B cell (primary cell): ENCODE measurements around the gene DCDC2C. TPM values are rescaled to one million over a fixed set of nuclear protein-coding genes. Genes with fewer than 3 reads are reported as not detected.

Experiments
- ATAC-seq: fragments of 200-7000 bp; cut with Tn5 transposase; one replicate; pipeline ENCODE4 v1.10.0; 2021; ENCODE audit warnings: low read depth, mild to moderate bottlenecking, moderate number of reproducible peaks, moderate library complexity
- CTCF ChIA-PET: fragments of 350-600 bp; sonication (Branson Sonifier 250); formaldehyde crosslinking; loops from one replicate; lab custom pipeline; 2021; ENCODE audit warnings: antibody characterized with exemption, inconsistent platforms; lab: Charles Lee
- POLR2A ChIA-PET: fragments of 350-600 bp; sonication (Branson Sonifier 250); formaldehyde crosslinking; loops from one replicate; lab custom pipeline; 2021; ENCODE audit warnings: antibody characterized with exemption; lab: Charles Lee
- DNase-seq: peaks from one replicate; pipeline ENCODE4 v3.0.0; 2013
- H2AFZ ChIP-seq: 2 replicates; pipeline ENCODE4 v1.6.1; 2012; ENCODE audit warnings: mild to moderate bottlenecking, low read depth, low read length; ENCODE audit not compliant: insufficient read depth, poor library complexity, severe bottlenecking
- H3K27ac ChIP-seq, 2 donors: 1 replicate in 1 of 2; 2 replicates in 1 of 2; pipeline ENCODE4 v1.5.1; 2012 to 2013; ENCODE audit warnings: low read length in 2 of 2, mild to moderate bottlenecking in 2 of 2, moderate library complexity in 1 of 2
- H3K27me3 ChIP-seq, 4 experiments: fragments of 200-600 bp in 1 of 4; sonication (generic) in 1 of 4; replicated peaks in 1 of 4; 1 replicate in 2 of 4; 2 replicates in 2 of 4; pipeline versions ENCODE4 v1.6.1 to v1.7.0; 2013 to 2016; ENCODE audit warnings: low read length in 3 of 4, mild to moderate bottlenecking in 2 of 4, mixed read lengths in 1 of 4, moderate library complexity in 1 of 4; ENCODE audit not compliant: insufficient read depth in 4 of 4, control insufficient read depth in 3 of 4; ENCODE audit errors: control extremely low read depth in 1 of 4
- H3K36me3 ChIP-seq, 2 experiments: replicated peaks in 1 of 2; 1 replicate in 1 of 2; 2 replicates in 1 of 2; pipeline versions ENCODE4 v1.6.1 to v1.7.1; 2013; ENCODE audit warnings: low read length in 1 of 2; ENCODE audit not compliant: insufficient read depth in 2 of 2, control insufficient read depth in 1 of 2; ENCODE audit errors: control extremely low read depth in 1 of 2, extremely low read depth in 1 of 2
- H3K4me1 ChIP-seq, 2 donors: fragments of 200-600 bp in 1 of 2; sonication (generic) in 1 of 2; 1 replicate in 1 of 2; 2 replicates in 1 of 2; pipeline versions ENCODE4 v1.5.1 to v1.6.1; 2013 to 2017; ENCODE audit warnings: low read length in 2 of 2; ENCODE audit not compliant: control insufficient read depth in 2 of 2, insufficient read depth in 2 of 2
- H3K4me2 ChIP-seq: replicated peaks from 2 replicates; pipeline ENCODE3; 2012; ENCODE audit warnings: mild to moderate bottlenecking, low read depth, low read length; ENCODE audit not compliant: poor library complexity, severe bottlenecking
- H3K4me3 ChIP-seq, 5 experiments: fragments of 200-600 bp in 1 of 5; sonication (generic) in 1 of 5; 1 replicate in 3 of 5; 2 replicates in 2 of 5; pipeline versions ENCODE4 v1.5.1 to v1.7.0; 2011 to 2016; ENCODE audit warnings: low read length in 4 of 5, mild to moderate bottlenecking in 4 of 5, low read depth in 2 of 5, control low read depth in 1 of 5, moderate library complexity in 1 of 5; ENCODE audit not compliant: insufficient read depth in 1 of 5; ENCODE audit errors: control extremely low read depth in 1 of 5, extremely low read depth in 1 of 5
- H3K79me2 ChIP-seq: fragments of 200-600 bp; sonication (generic); one replicate; pipeline ENCODE4 v1.6.0; 2016; ENCODE audit warnings: low read length; ENCODE audit not compliant: control insufficient read depth, insufficient read depth
- H3K9ac ChIP-seq: fragments of 200-600 bp; sonication (generic); 2 replicates; pipeline ENCODE4 v1.6.1; 2017; ENCODE audit warnings: mild to moderate bottlenecking, low read length, moderate library complexity
- H3K9me3 ChIP-seq, 3 donors: one replicate each; pipeline versions ENCODE4 v1.6.1 to v1.7.1; 2013; ENCODE audit warnings: low read length in 2 of 3; ENCODE audit not compliant: control insufficient read depth in 2 of 3, insufficient read depth in 1 of 3; ENCODE audit errors: control extremely low read depth in 1 of 3
- H4K20me1 ChIP-seq: 2 replicates; pipeline ENCODE4 v1.6.0; 2012; ENCODE audit warnings: mild to moderate bottlenecking, low read length; ENCODE audit not compliant: insufficient read depth, control insufficient read depth, poor library complexity, severe bottlenecking
- H3K27ac Mint-ChIP-seq: one replicate; pipeline ENCODE4 v1.8.0; 2021; ENCODE audit warnings: mixed read lengths
- H3K27me3 Mint-ChIP-seq: one replicate; pipeline ENCODE4 v1.8.0; 2021; ENCODE audit warnings: mixed read lengths
- H3K4me1 Mint-ChIP-seq: one replicate; pipeline ENCODE4 v1.8.0; 2021; ENCODE audit warnings: mixed read lengths
- H3K4me3 Mint-ChIP-seq: one replicate; pipeline ENCODE4 v1.8.0; 2021; ENCODE audit warnings: mixed read lengths
- H3K9me3 Mint-ChIP-seq: one replicate; pipeline ENCODE4 v1.8.0; 2022; ENCODE audit warnings: mixed read lengths; ENCODE audit not compliant: insufficient read depth
- CTCF ChIP-seq: fragments of 200-600 bp; IDR thresholded peaks from one replicate; pipeline ENCODE4 v1.8.0; 2022; ENCODE audit warnings: antibody characterized with exemption, mild to moderate bottlenecking
- EZH2 ChIP-seq: IDR thresholded peaks from 2 replicates; pipeline ENCODE4 v1.6.1; 2012; ENCODE audit warnings: borderline replicate concordance, low read depth, mild to moderate bottlenecking, moderate library complexity, low read length; ENCODE audit not compliant: insufficient read depth, poor library complexity, severe bottlenecking
- WGBS: methylation state at CpG from one replicate; pipeline ENCODE4 v1.1.5; 2013; ENCODE audit warnings: missing lambda C conversion rate; ENCODE audit not compliant: insufficient coverage; 5-methylcytosine and 5-hydroxymethylcytosine counted together
- intact Hi-C: fragments of 100-400 bp; cut with micrococcal nuclease; formaldehyde crosslinking; loops from one replicate; pipeline ENCODE4 v1.10.0; 2022
- polyA plus RNA-seq: library from polyadenylated mRNA; depleted of rRNA; stranded (reverse); fragments of >200 nt; gene quantifications from 2 replicates; pipeline ENCODE4 v1.2.3, GENCODE V29; 2012
- total RNA-seq, 2 donors: library from RNA; stranded (reverse); fragments of 120-200 nt in 1 of 2; gene quantifications; 1 replicate in 1 of 2; 2 replicates in 1 of 2; pipeline versions ENCODE4 v1.2.3 to v1.2.4, GENCODE V29; 2013 to 2022

The DCDC2C gene
- total and polyA plus RNA-seq, 2 donors (not counting 1 experiment from before 2014, with no cell fraction given): not detected

- H3K9ac ChIP-seq: no peak overlapping the region
- POLR2A ChIA-PET: no interaction called here
- H4K20me1 ChIP-seq: no peaks in the 10 kb centered on the region
- no peak for DNase-seq
- no peaks in the 10 kb centered on the region for H3K36me3 ChIP-seq
- no peak overlapping the region for H3K27ac ChIP-seq
- peaks cover 0 to 6% (median 0%) of the 10 kb centered on the region in 4 experiments for H3K27me3 ChIP-seq
- H3K27me3 Mint-ChIP-seq: peaks cover 9% of the 10 kb centered on the region
- ATAC-seq: no peak
- intact Hi-C loops: no loop called here
- CTCF ChIA-PET: no interaction called here
- H3K9me3 ChIP-seq: no peaks in the 10 kb centered on the region
- no peak overlapping the region for H3K4me3 Mint-ChIP-seq
- H3K9me3 Mint-ChIP-seq: no peaks in the 10 kb centered on the region
- over 99% methylated on average over 7 of the region's 7 CpGs for WGBS
- no peaks in the 10 kb centered on the region for H3K79me2 ChIP-seq
- H3K4me2 ChIP-seq: no peak overlapping the region
- no peak overlapping the region for H3K4me3 ChIP-seq
- no peak overlapping the region for H3K27ac Mint-ChIP-seq
- no peaks in the 10 kb centered on the region for H3K4me1 Mint-ChIP-seq
- no peak overlapping the region for H2AFZ ChIP-seq
- H3K4me1 ChIP-seq: no peaks in the 10 kb centered on the region
- TF ChIP-seq EZH2 (no peak), CTCF (no peak)
Observed at GRCh38 chr2:3731829-3732228, 28.5 kb downstream of the DCDC2C start.

- POLR2A ChIA-PET: no interaction called here
- no peaks in the 10 kb centered on the region for H3K36me3 ChIP-seq
- no peak overlapping the region for H3K4me3 ChIP-seq
- no peak for TF ChIP-seq CTCF
- TF ChIP-seq EZH2: no peak
- intact Hi-C loops: no loop called here
- Mint-ChIP-seq H3K27me3 (peaks cover 5% of the 10 kb centered on the region), H3K4me3 (no peak overlapping the region), H3K27ac (no peak overlapping the region), H3K9me3 (no peaks in the 10 kb centered on the region), H3K4me1 (no peaks in the 10 kb centered on the region)
- no peaks in the 10 kb centered on the region for H3K4me1 ChIP-seq
- H2AFZ ChIP-seq: no peak overlapping the region
- no peak overlapping the region for H3K27ac ChIP-seq
- DNase-seq (no peak), ATAC-seq (no peak)
- CTCF ChIA-PET: no interaction called here
- H4K20me1 ChIP-seq: no peaks in the 10 kb centered on the region
- no peaks in the 10 kb centered on the region for H3K27me3 ChIP-seq
- no peaks in the 10 kb centered on the region for H3K79me2 ChIP-seq
- no peaks in the 10 kb centered on the region for H3K9me3 ChIP-seq
- no peak overlapping the region for H3K4me2 ChIP-seq
- WGBS: 79% methylated on average over 5 of the region's 7 CpGs
- H3K9ac ChIP-seq: no peak overlapping the region
Observed at GRCh38 chr2:3736112-3736511, 32.7 kb downstream of the DCDC2C start.
